GM21717 (cell line): Measurements from ENCODE around the gene DIO1.
A peak's percentile ranks its signal among the peaks of the same experiment; 100 is the strongest.
"Not testable (repeated sequence)": the region's sequence is repeated elsewhere in the genome, so short reads cannot be mapped to it uniquely, and the experiment has no call there.

Source experiments
- ATAC-seq: cut with Tn5 transposase; IDR thresholded peaks from one replicate; pipeline ENCODE4 v1.9.1; 2021; ENCODE audit warnings: mild to moderate bottlenecking, moderate library complexity; ENCODE audit not compliant: unreplicated experiment

Gene DIO1

GRCh38 chr1:53893999-53894636 lies at the start of gene DIO1:
Gene DIO1, plus strand, starts transcription at chr1:53894187. Its CDS starts 24 bp downstream, at chr1:53894211.
- ATAC-seq = no peak

- ATAC-seq = no peak
Measured at GRCh38 chr1:53847980-53848379, 46.0 kb upstream of the DIO1 start.

GRCh38 chr1:53850082-53850673 lies 43.8 kb upstream of the DIO1 start:
- no peak for ATAC-seq

- ATAC-seq = no peak
Measured at GRCh38 chr1:53851571-53852285, 42.3 kb upstream of the DIO1 start.

GRCh38 chr1:53860967-53861411 lies 33.0 kb upstream of the DIO1 start:
- no peak for ATAC-seq

- ATAC-seq = no peak
Measured at GRCh38 chr1:53862507-53862906, 31.5 kb upstream of the DIO1 start.

GRCh38 chr1:53868565-53868964 lies 25.4 kb upstream of the DIO1 start:
- ATAC-seq = no peak

- peak; percentile 53 for ATAC-seq
Measured at GRCh38 chr1:53869454-53870117, 24.4 kb upstream of the DIO1 start.

- ATAC-seq = no peak
Measured at GRCh38 chr1:53871221-53871620, 22.8 kb upstream of the DIO1 start.

- no peak for ATAC-seq
Measured at GRCh38 chr1:53871773-53872484, 22.1 kb upstream of the DIO1 start.

GRCh38 chr1:53875150-53875549 lies 18.8 kb upstream of the DIO1 start:
- not testable (repeated sequence) for ATAC-seq

GRCh38 chr1:53878492-53879105 lies 15.4 kb upstream of the DIO1 start:
- ATAC-seq = no peak

GRCh38 chr1:53881853-53882252 lies 12.1 kb upstream of the DIO1 start:
- not testable (repeated sequence) for ATAC-seq

GRCh38 chr1:53883600-53883999 lies 10.4 kb upstream of the DIO1 start:
- not testable (repeated sequence) for ATAC-seq

GRCh38 chr1:53888681-53889080 lies 5.3 kb upstream of the DIO1 start:
- ATAC-seq = no peak

GRCh38 chr1:53889304-53890298 lies 4.4 kb upstream of the DIO1 start, which contains the start of gene YIPF1:
Gene YIPF1, minus strand, starts transcription at chr1:53889797. Its CDS starts 860 bp downstream, at chr1:53888937.
- peak; percentile 83 for ATAC-seq

GRCh38 chr1:53890522-53890941 lies 3.5 kb upstream of the DIO1 start:
- no peak for ATAC-seq

GRCh38 chr1:53891018-53891417 lies 3.0 kb upstream of the DIO1 start:
- no peak for ATAC-seq

- ATAC-seq = no peak
Measured at GRCh38 chr1:53891678-53892077, 2.3 kb upstream of the DIO1 start.
